MM.1S (cell line): ENCODE data around the gene STRA6.

Experiments
- EZH2 ChIP-seq: fragments of 300-600 bp; sonication (generic); optimal IDR thresholded peaks from 2 replicates; pipeline ENCODE3; 2017; ENCODE audit warnings: low read depth, mild to moderate bottlenecking, antibody characterized with exemption, low read length, mixed read lengths
- EZH2phosphoT487 ChIP-seq: fragments of 300-600 bp; sonication (generic); IDR thresholded peaks from 2 replicates; pipeline ENCODE4 v1.6.1; 2018; ENCODE audit warnings: antibody characterized with exemption, low read length
- TF ChIP-seq, protein P1 (sequence below): fragments of 300-600 bp; sonication (generic); IDR thresholded peaks from 2 replicates; pipeline ENCODE4 v1.5.1; 2016; ENCODE audit warnings: antibody characterized with exemption, low read length, mixed read lengths

DNA sequence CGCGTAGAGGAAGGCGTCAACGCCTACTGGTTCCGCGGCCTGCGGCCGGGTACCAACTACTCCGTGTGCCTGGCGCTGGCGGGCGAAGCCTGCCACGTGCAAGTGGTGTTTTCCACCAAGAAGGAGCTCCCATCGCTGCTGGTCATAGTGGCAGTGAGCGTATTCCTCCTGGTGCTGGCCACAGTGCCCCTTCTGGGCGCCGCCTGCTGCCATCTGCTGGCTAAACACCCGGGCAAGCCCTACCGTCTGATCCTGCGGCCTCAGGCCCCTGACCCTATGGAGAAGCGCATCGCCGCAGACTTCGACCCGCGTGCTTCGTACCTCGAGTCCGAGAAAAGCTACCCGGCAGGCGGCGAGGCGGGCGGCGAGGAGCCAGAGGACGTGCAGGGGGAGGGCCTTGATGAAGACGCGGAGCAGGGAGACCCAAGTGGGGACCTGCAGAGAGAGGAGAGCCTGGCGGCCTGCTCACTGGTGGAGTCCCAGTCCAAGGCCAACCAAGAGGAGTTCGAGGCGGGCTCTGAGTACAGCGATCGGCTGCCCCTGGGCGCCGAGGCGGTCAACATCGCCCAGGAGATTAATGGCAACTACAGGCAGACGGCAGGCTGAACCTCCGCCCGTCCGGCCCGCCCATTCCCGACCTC lies 68.1 kb downstream of the STRA6 start:
- TF ChIP-seq, protein P1, sequence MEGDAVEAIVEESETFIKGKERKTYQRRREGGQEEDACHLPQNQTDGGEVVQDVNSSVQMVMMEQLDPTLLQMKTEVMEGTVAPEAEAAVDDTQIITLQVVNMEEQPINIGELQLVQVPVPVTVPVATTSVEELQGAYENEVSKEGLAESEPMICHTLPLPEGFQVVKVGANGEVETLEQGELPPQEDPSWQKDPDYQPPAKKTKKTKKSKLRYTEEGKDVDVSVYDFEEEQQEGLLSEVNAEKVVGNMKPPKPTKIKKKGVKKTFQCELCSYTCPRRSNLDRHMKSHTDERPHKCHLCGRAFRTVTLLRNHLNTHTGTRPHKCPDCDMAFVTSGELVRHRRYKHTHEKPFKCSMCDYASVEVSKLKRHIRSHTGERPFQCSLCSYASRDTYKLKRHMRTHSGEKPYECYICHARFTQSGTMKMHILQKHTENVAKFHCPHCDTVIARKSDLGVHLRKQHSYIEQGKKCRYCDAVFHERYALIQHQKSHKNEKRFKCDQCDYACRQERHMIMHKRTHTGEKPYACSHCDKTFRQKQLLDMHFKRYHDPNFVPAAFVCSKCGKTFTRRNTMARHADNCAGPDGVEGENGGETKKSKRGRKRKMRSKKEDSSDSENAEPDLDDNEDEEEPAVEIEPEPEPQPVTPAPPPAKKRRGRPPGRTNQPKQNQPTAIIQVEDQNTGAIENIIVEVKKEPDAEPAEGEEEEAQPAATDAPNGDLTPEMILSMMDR = no peak
- no peak for TF ChIP-seq EZH2phosphoT487
- TF ChIP-seq EZH2 = no peak
